OCI-LY1 (cell line): ENCODE measurements around the gene ABCC4.

ENCODE experiments used
- CTCF ChIP-seq: fragments of 200-600 bp; sonication (generic), shearing (Covaris generic); IDR thresholded peaks from 2 replicates; pipeline ENCODE4 v1.5.1; 2017; ENCODE audit warnings: mild to moderate bottlenecking, antibody characterized with exemption, low read length, moderate library complexity, mixed read lengths
- EZH2 ChIP-seq: fragments of 200-600 bp; sonication (generic), shearing (Covaris generic); IDR thresholded peaks from 2 replicates; pipeline ENCODE4 v1.8.0; 2017; ENCODE audit warnings: borderline replicate concordance, mixed run types, mild to moderate bottlenecking, antibody characterized with exemption, low read length, moderate library complexity, mixed read lengths

DNA sequence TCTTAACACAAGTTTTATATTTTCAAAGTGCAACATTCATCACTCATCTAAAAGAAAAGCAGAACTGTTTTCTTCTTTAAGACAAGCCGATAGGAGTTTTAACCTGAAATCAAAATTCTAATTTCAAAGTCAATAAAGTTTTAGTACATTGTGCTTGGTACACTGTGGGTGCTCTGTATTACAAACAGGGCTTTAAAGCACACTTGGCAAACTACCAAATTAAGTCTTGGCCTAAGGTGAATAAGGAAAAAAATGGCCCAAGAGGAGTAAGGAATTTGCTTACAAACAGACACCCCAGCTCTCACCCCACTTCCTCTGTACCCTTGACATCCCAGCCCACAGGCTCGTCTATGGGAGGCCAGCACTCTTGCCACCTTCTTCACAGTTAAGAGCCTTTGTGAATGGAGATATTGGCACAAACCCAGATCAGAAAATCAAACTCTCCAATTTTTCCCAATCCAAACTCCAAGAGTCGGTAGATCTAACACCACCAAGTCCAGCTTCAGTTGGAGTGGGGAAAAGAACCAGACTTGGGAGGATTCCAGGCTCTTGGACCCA lies 66.0 kb downstream of the ABCC4 start:
- TF ChIP-seq CTCF (no peak), EZH2 (no peak)
